Choroid plexus epithelial cell (primary cell): Measurements from ENCODE around the gene CPA5.

Experiments used
- DNase-seq: peaks from one replicate; pipeline ENCODE4 v3.0.0-alpha.2; 2010; ENCODE audit warnings: low read depth
- H3K4me3 ChIP-seq: 2 replicates; pipeline ENCODE4 v1.5.1; 2011; ENCODE audit warnings: low read depth, mild to moderate bottlenecking, control low read depth, low read length, moderate library complexity
- CTCF ChIP-seq: conservative IDR thresholded peaks from 2 replicates; pipeline ENCODE4 v1.5.1; 2011; ENCODE audit warnings: low read depth, mild to moderate bottlenecking, control low read depth, inconsistent platforms, low read length, moderate library complexity

CPA5 gene

GRCh38 chr7:130365511-130366441, 21.2 kb downstream of the CPA5 start:
- DNase-seq: peak; percentile 51
- no peak overlapping the region for H3K4me3 ChIP-seq
- TF ChIP-seq CTCF: no peak

GRCh38 chr7:130366564-130366963, 21.9 kb downstream of the CPA5 start:
- H3K4me3 ChIP-seq: no peak overlapping the region
- no peak for TF ChIP-seq CTCF
- no peak for DNase-seq

GRCh38 chr7:130367088-130367755, 22.6 kb downstream of the CPA5 start:
- H3K4me3 ChIP-seq: no peak overlapping the region
- DNase-seq: no peak
- TF ChIP-seq CTCF: no peak

DNA sequence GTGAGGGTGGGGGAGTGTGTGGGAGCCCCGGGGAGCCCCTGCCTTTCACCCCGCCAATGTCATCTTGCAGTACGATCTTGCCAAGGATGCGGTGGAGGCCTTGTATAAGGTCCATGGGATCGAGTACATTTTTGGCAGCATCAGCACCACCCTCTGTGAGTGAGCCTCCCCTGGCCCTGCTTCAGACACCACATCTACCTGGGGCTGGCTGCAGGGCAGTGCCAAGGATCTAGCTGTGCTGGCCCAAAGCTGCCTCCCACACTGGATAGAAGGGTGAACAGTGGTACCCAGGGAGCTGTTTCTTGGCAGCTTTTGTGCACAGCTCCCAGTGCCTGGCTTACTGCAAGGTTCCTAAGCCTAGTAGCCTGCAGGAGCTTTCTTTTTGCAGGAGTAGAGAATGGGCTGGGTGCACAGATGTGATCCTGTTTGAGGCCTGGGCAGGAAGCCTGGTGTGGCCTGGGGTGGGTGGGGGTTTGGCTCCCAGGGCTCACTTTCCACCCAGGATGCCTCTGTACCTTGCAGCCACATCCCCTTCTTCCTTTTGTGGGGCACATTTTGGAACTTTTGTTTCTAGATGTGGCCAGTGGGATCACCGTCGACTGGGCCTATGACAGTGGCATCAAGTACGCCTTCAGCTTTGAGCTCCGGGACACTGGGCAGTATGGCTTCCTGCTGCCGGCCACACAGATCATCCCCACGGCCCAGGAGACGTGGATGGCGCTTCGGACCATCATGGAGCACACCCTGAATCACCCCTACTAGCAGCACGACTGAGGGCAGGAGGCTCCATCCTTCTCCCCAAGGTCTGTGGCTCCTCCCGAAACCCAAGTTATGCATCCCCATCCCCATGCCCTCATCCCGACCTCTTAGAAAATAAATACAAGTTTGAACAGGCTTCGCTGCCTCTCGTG, 23.5 kb downstream of the CPA5 start:
- no peak for DNase-seq
- no peak for TF ChIP-seq CTCF
- no peak overlapping the region for H3K4me3 ChIP-seq

GRCh38 chr7:130369110-130369711, 24.6 kb downstream of the CPA5 start:
- no peak for TF ChIP-seq CTCF
- H3K4me3 ChIP-seq: no peak overlapping the region
- peak; percentile 90 for DNase-seq

DNA sequence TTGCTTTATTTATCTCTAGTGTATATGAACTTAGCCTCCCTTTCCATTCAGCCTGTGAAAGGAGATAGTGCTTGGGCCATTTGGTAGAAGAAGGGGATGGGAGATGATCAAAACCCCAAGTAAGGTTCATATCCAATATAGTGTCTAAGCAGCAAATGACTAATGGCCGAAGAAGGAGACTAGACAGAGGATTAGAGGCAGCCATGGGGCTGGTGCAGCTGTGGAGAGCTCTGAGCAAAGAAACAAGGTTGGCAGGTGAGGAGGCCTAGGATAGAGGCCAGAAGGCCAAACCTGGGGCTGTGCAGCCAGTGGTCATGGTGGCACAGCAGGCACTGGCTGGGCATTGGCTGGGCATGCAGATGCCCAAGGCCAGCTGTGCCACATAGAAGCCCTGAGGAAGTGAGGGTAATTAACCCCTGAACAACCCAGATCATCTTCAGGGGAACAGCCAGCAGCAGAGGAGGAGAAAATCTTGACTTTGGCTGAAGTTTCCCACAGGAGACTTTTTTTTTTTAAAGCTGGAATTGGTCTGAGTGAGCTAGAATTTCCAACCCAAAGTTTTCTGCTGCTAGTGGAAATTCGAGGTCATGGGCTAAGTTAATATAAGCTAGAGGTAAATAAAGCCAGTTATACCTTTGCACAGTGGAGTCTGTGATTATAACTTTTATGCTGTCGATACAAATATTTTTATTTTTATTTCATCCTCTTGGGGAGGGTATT, 25.4 kb downstream of the CPA5 start:
- H3K4me3 ChIP-seq: no peak overlapping the region
- DNase-seq: no peak
- no peak for TF ChIP-seq CTCF
